ENCODE data around the gene STAT4.

STAT4 gene

GRCh38 chr2:191036363-191036762 is 114.4 kb downstream of the STAT4 start:
- no peak overlapping the region for H3K27ac ChIP-seq (ENCODE audit: low read length)
- no peaks in the 10 kb centered on the region for H3K36me3 ChIP-seq (ENCODE audit: control insufficient read depth in 1 of 2, insufficient read depth in 2 of 2, low read length in 2 of 2)
- no peaks in the 10 kb centered on the region for H3K27me3 ChIP-seq (ENCODE audit: low read depth, low read length)

GRCh38 chr2:191032588-191033429 is 118.0 kb downstream of the STAT4 start:
- Histone ChIP-seq H3K4me3 (ENCODE audit: low read depth in 1 of 2, low read length in 2 of 2) (no peak overlapping the region), H3K27me3 (ENCODE audit: low read depth, low read length) (no peaks in the 10 kb centered on the region), H3K27ac (ENCODE audit: low read length) (no peak overlapping the region), H3K36me3 (ENCODE audit: control insufficient read depth in 1 of 2, insufficient read depth in 2 of 2, low read length in 2 of 2) (no peaks in the 10 kb centered on the region), H3K4me1 (ENCODE audit: control insufficient read depth in 1 of 2, insufficient read depth in 2 of 2, low read length in 2 of 2) (peaks cover 0 to 8% of the 10 kb centered on the region in 2 donors), H3K9me3 (ENCODE audit: control insufficient read depth in 1 of 2, low read length in 2 of 2) (no peaks in the 10 kb centered on the region)

More at GRCh38 chr2:191036363-191036762, 114.4 kb downstream of the STAT4 start:
- H3K4me3 ChIP-seq (ENCODE audit: low read depth in 1 of 2, low read length in 2 of 2), result no peak overlapping the region
- no peaks in the 10 kb centered on the region for H3K4me1 ChIP-seq (ENCODE audit: control insufficient read depth in 1 of 2, insufficient read depth in 2 of 2, low read length in 2 of 2)
- no peaks in the 10 kb centered on the region for H3K9me3 ChIP-seq (ENCODE audit: control insufficient read depth in 1 of 2, low read length in 2 of 2)

GRCh38 chr2:191031256-191031655 is 119.5 kb downstream of the STAT4 start:
- no peaks in the 10 kb centered on the region for H3K36me3 ChIP-seq (ENCODE audit: control insufficient read depth in 1 of 2, insufficient read depth in 2 of 2, low read length in 2 of 2)
- H3K4me3 ChIP-seq (ENCODE audit: low read depth in 1 of 2, low read length in 2 of 2), result no peak overlapping the region
- no peaks in the 10 kb centered on the region for H3K9me3 ChIP-seq (ENCODE audit: control insufficient read depth in 1 of 2, low read length in 2 of 2)
- no peaks in the 10 kb centered on the region for H3K27me3 ChIP-seq (ENCODE audit: low read depth, low read length)
- H3K27ac ChIP-seq (ENCODE audit: low read length), result no peak overlapping the region
- peaks cover 0 to 8% of the 10 kb centered on the region in 2 donors for H3K4me1 ChIP-seq (ENCODE audit: control insufficient read depth in 1 of 2, insufficient read depth in 2 of 2, low read length in 2 of 2)

GRCh38 chr2:191030521-191031154 is 120.2 kb downstream of the STAT4 start:
- H3K27me3 ChIP-seq (ENCODE audit: low read depth, low read length), result no peaks in the 10 kb centered on the region
- no peak overlapping the region for H3K27ac ChIP-seq (ENCODE audit: low read length)
- H3K36me3 ChIP-seq (ENCODE audit: control insufficient read depth in 1 of 2, insufficient read depth in 2 of 2, low read length in 2 of 2), result no peaks in the 10 kb centered on the region
- no peaks in the 10 kb centered on the region for H3K9me3 ChIP-seq (ENCODE audit: control insufficient read depth in 1 of 2, low read length in 2 of 2)
- peaks cover 0 to 8% of the 10 kb centered on the region in 2 donors for H3K4me1 ChIP-seq (ENCODE audit: control insufficient read depth in 1 of 2, insufficient read depth in 2 of 2, low read length in 2 of 2)
- no peak overlapping the region for H3K4me3 ChIP-seq (ENCODE audit: low read depth in 1 of 2, low read length in 2 of 2)

- Histone ChIP-seq H3K9me3 (ENCODE audit: control insufficient read depth in 1 of 2, low read length in 2 of 2) (no peaks in the 10 kb centered on the region), H3K27ac (ENCODE audit: low read length) (no peak overlapping the region), H3K4me1 (ENCODE audit: control insufficient read depth in 1 of 2, insufficient read depth in 2 of 2, low read length in 2 of 2) (peaks cover 0 to 8% of the 10 kb centered on the region in 2 donors), H3K27me3 (ENCODE audit: low read depth, low read length) (no peaks in the 10 kb centered on the region), H3K36me3 (ENCODE audit: control insufficient read depth in 1 of 2, insufficient read depth in 2 of 2, low read length in 2 of 2) (no peaks in the 10 kb centered on the region), H3K4me3 (ENCODE audit: low read depth in 1 of 2, low read length in 2 of 2) (no peak overlapping the region)
These were observed 121.4 kb downstream of the STAT4 start for GRCh38 chr2:191029280-191029950.

GRCh38 chr2:191026377-191026776 is 124.4 kb downstream of the STAT4 start:
- H3K4me3 ChIP-seq (ENCODE audit: low read depth in 1 of 2, low read length in 2 of 2), result no peak overlapping the region
- no peaks in the 10 kb centered on the region for H3K9me3 ChIP-seq (ENCODE audit: control insufficient read depth in 1 of 2, low read length in 2 of 2)

GRCh38 chr2:191025135-191025534 is 125.7 kb downstream of the STAT4 start:
- no peaks in the 10 kb centered on the region for H3K9me3 ChIP-seq (ENCODE audit: control insufficient read depth in 1 of 2, low read length in 2 of 2)
- no peak overlapping the region for H3K4me3 ChIP-seq (ENCODE audit: low read depth in 1 of 2, low read length in 2 of 2)
- H3K4me1 ChIP-seq (ENCODE audit: control insufficient read depth in 1 of 2, insufficient read depth in 2 of 2, low read length in 2 of 2), result peaks cover 6 to 7% of the 10 kb centered on the region in 2 donors
- H3K36me3 ChIP-seq (ENCODE audit: control insufficient read depth in 1 of 2, insufficient read depth in 2 of 2, low read length in 2 of 2), result peaks cover 0 to 5% of the 10 kb centered on the region in 2 donors
- H3K27ac ChIP-seq (ENCODE audit: low read length), result no peak overlapping the region
- H3K27me3 ChIP-seq (ENCODE audit: low read depth, low read length), result no peaks in the 10 kb centered on the region

More at GRCh38 chr2:191026377-191026776, 124.4 kb downstream of the STAT4 start:
- Histone ChIP-seq H3K27me3 (ENCODE audit: low read depth, low read length) (no peaks in the 10 kb centered on the region), H3K27ac (ENCODE audit: low read length) (no peak overlapping the region), H3K4me1 (ENCODE audit: control insufficient read depth in 1 of 2, insufficient read depth in 2 of 2, low read length in 2 of 2) (peaks cover 3 to 9% of the 10 kb centered on the region in 2 donors), H3K36me3 (ENCODE audit: control insufficient read depth in 1 of 2, insufficient read depth in 2 of 2, low read length in 2 of 2) (no peaks in the 10 kb centered on the region)

GRCh38 chr2:191023235-191023679 is 127.5 kb downstream of the STAT4 start:
- no peaks in the 10 kb centered on the region for H3K27me3 ChIP-seq (ENCODE audit: low read depth, low read length)
- no peak overlapping the region for H3K4me3 ChIP-seq (ENCODE audit: low read depth in 1 of 2, low read length in 2 of 2)
- peaks cover 0 to 5% of the 10 kb centered on the region in 2 donors for H3K36me3 ChIP-seq (ENCODE audit: control insufficient read depth in 1 of 2, insufficient read depth in 2 of 2, low read length in 2 of 2)
- no peak overlapping the region for H3K27ac ChIP-seq (ENCODE audit: low read length)
- H3K9me3 ChIP-seq (ENCODE audit: control insufficient read depth in 1 of 2, low read length in 2 of 2), result no peaks in the 10 kb centered on the region
- peaks cover 6 to 7% of the 10 kb centered on the region in 2 donors for H3K4me1 ChIP-seq (ENCODE audit: control insufficient read depth in 1 of 2, insufficient read depth in 2 of 2, low read length in 2 of 2)

GRCh38 chr2:191020742-191021381 is 129.9 kb downstream of the STAT4 start:
- no peaks in the 10 kb centered on the region for H3K9me3 ChIP-seq (ENCODE audit: control insufficient read depth in 1 of 2, low read length in 2 of 2)
- no peaks in the 10 kb centered on the region for H3K27me3 ChIP-seq (ENCODE audit: low read depth, low read length)
- H3K4me1 ChIP-seq (ENCODE audit: control insufficient read depth in 1 of 2, insufficient read depth in 2 of 2, low read length in 2 of 2), result peaks cover 6 to 7% of the 10 kb centered on the region in 2 donors
- peak overlapping the region; percentile 72 to 78 for H3K4me3 ChIP-seq (ENCODE audit: low read depth in 1 of 2, low read length in 2 of 2)
- peak overlapping the region; percentile 92 for H3K27ac ChIP-seq (ENCODE audit: low read length)
- peaks cover 0 to 5% of the 10 kb centered on the region in 2 donors for H3K36me3 ChIP-seq (ENCODE audit: control insufficient read depth in 1 of 2, insufficient read depth in 2 of 2, low read length in 2 of 2)

- Histone ChIP-seq H3K27ac (ENCODE audit: low read length) (peak overlapping the region; percentile 92), H3K4me1 (ENCODE audit: control insufficient read depth in 1 of 2, insufficient read depth in 2 of 2, low read length in 2 of 2) (peaks cover 6 to 7% of the 10 kb centered on the region in 2 donors), H3K27me3 (ENCODE audit: low read depth, low read length) (no peaks in the 10 kb centered on the region), H3K36me3 (ENCODE audit: control insufficient read depth in 1 of 2, insufficient read depth in 2 of 2, low read length in 2 of 2) (peaks cover 0 to 5% of the 10 kb centered on the region in 2 donors), H3K9me3 (ENCODE audit: control insufficient read depth in 1 of 2, low read length in 2 of 2) (no peaks in the 10 kb centered on the region), H3K4me3 (ENCODE audit: low read depth in 1 of 2, low read length in 2 of 2) (peak overlapping the region; percentile 72 to 78)
These were observed 130.5 kb downstream of the STAT4 start for GRCh38 chr2:191020221-191020741.
